Kidney epithelial cell (primary cell): ENCODE measurements around the gene PRMT2. TPM values are rescaled to one million over a fixed set of nuclear protein-coding genes. Genes with fewer than 3 reads are reported as not detected.

Source experiments
- DNase-seq: peaks from one replicate; pipeline ENCODE4 v3.0.0-alpha.2; 2010; ENCODE audit warnings: low read depth
- H3K27me3 ChIP-seq: 2 replicates; pipeline ENCODE4 v1.6.0; 2011; ENCODE audit warnings: low read length; ENCODE audit not compliant: control insufficient read depth, insufficient read depth
- H3K36me3 ChIP-seq: 2 replicates; pipeline ENCODE4 v1.5.1; 2011; ENCODE audit warnings: low read length; ENCODE audit not compliant: control insufficient read depth, insufficient read depth
- H3K4me3 ChIP-seq: 2 replicates; pipeline ENCODE4 v1.5.1; 2011; ENCODE audit warnings: low read depth, mild to moderate bottlenecking, control low read depth, low read length
- total RNA-seq: library from RNA; depleted of rRNA; stranded (reverse); fragments of >200 nt; gene quantifications from 2 replicates; pipeline ENCODE4 v1.2.3, GENCODE V29; 2015
- TF ChIP-seq, protein P1 (sequence below): IDR thresholded peaks from 2 replicates; pipeline ENCODE4 v1.5.1; 2011; ENCODE audit warnings: mild to moderate bottlenecking, moderate library complexity, low read length, control low read depth, inconsistent platforms; ENCODE audit not compliant: insufficient read depth, poor library complexity, severe bottlenecking

PRMT2 gene
- 57.5 and 66.7 TPM in 2 replicates for total RNA-seq

DNA sequence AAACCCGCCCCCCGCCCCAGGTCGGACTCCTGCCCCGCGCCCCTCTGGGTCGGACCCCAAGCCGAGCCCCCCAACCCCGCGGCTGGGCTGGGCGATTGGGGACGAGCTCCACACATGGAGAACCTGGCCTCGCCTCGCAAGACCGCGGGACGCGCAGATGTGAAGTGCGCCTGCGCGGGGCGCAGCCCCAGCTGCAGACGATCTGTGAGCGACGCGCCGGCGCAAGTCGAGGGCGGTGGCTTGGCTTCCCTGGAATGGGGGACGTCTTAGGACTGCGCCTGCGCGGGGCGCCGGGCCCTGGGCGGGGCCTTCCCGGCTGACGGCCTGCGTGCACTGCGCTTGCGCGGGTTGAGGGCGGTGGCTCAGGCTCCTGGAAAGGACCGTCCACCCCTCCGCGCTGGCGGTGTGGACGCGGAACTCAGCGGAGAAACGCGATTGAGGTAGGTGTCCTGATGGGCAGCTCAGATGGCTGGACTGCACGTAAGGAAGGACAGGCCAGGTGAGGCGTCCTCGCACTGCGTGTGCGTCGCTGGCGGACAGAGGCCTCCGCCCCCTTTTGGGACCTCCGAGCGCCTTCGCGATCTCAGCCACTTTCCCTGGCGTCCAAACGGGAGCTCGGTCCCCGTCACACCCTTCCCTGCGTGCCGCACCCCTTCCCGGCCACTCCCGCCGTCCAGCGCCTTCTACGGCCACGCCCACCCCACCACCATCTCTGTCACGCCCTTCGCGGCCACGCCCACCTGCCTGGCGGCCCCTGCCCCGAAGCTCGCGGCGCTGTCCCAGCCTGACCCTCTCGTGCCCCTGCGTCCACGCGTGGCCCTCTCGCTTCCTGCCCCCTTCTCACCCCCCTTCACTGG, at the start of gene PRMT2:
PRMT2 (plus strand) TSS at position 351 of the 857 bp plus-strand sequence. CDS start 1,278 bp downstream, outside the sequence.
- TF ChIP-seq, protein P1, sequence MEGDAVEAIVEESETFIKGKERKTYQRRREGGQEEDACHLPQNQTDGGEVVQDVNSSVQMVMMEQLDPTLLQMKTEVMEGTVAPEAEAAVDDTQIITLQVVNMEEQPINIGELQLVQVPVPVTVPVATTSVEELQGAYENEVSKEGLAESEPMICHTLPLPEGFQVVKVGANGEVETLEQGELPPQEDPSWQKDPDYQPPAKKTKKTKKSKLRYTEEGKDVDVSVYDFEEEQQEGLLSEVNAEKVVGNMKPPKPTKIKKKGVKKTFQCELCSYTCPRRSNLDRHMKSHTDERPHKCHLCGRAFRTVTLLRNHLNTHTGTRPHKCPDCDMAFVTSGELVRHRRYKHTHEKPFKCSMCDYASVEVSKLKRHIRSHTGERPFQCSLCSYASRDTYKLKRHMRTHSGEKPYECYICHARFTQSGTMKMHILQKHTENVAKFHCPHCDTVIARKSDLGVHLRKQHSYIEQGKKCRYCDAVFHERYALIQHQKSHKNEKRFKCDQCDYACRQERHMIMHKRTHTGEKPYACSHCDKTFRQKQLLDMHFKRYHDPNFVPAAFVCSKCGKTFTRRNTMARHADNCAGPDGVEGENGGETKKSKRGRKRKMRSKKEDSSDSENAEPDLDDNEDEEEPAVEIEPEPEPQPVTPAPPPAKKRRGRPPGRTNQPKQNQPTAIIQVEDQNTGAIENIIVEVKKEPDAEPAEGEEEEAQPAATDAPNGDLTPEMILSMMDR = no peak
- Histone ChIP-seq H3K27me3 (no peaks in the 10 kb centered on the region), H3K36me3 (no peaks in the 10 kb centered on the region), H3K4me3 (peak within 1 kb of the TSS; percentile 97)
- DNase-seq = peak; percentile 83

DNA sequence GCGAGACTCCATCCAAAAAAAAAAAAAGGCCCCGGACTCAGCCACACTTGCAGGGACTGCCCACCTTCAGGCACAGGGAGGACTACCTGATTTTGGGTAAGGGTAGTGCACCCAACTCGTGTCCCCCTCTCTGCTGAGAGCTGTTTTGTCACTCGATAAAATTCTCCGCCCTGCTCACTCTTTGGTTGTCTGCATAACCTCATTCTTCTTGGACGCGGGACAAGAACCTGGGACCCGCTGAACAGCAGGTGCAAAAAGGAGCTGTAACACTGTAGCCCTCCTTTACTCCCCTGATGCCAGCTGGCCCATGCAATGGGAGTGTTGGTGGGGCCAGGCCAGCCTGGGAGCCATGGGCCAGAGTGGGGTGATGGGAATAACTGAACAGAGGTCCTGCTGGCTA, 41.2 kb upstream of the PRMT2 start:
- DNase-seq = no peak
- TF ChIP-seq, protein P1 = no peak
- Histone ChIP-seq H3K36me3 (no peaks in the 10 kb centered on the region), H3K4me3 (no peak overlapping the region), H3K27me3 (no peaks in the 10 kb centered on the region)

DNA sequence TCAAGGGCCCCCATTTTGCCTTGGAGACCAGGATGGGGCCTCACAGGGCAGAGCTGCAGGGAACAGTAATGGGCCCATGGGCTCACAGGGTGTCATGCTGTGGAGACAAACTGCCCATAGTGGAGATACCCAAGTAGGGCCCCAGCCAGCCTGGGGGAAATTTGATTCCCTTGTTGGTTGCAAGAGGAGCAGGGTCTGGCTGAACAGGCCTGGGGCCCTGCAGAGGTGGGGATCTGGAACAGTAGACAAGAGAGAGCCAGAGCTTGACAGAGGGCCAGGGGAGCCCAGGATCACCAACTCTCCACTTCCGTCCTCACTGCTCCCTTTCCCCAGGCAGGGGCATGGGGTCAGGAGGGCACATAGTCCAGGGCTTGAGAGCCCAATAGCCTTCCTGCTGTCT, 39.3 kb upstream of the PRMT2 start:
- TF ChIP-seq, protein P1 = no peak

DNA sequence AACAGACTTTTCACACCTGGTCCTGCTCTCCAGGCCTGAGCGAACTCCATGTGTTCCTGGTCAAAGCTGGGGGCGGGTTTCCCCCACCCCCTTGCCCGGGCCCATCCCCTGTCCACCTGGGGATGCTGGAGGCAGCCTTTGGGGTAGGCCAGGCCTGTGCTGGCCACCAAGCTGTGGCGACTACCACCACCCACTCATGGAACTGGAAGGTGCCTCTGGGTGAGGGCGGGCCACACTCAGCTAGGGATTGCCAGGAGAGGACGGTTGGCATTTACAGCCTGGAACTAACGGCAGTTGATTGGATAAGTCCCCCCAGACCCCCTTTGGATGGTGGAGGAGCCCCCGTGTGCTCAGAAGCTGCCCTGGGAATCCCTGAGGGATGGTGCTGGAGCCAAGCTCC, 38.4 kb upstream of the PRMT2 start:
- no peak overlapping the region for H3K4me3 ChIP-seq
- H3K36me3 ChIP-seq = no peaks in the 10 kb centered on the region
- no peak for DNase-seq
- no peaks in the 10 kb centered on the region for H3K27me3 ChIP-seq
- TF ChIP-seq, protein P1 = no peak

More for the DNA sequence above, 39.3 kb upstream of the PRMT2 start:
- no peak for DNase-seq
- Histone ChIP-seq H3K4me3 (no peak overlapping the region), H3K36me3 (no peaks in the 10 kb centered on the region), H3K27me3 (no peaks in the 10 kb centered on the region)

DNA sequence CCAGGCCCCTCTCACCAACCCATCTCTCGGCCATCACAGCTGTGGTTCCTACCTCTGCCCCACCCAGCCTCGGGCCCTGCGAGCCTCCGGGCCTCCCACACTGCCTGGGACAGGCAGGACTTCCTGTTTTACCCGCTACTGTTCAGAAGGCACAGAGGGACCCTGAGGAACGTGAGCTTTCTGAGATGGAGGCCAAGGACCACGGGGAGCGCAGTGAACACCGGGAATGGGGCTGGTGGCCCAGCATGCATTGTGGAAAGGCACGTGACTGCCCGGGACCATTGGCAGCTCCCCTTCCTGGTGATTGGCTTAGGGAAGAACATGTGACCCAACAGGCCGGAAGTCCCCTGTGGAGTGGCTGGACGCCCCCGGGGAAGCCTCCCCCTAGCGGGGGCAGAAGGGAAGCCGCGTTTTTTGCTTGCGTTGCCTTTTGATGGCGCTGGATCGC, 37.6 kb upstream of the PRMT2 start:
- DNase-seq = no peak
- TF ChIP-seq, protein P1 = no peak
- Histone ChIP-seq H3K4me3 (no peak overlapping the region), H3K27me3 (no peaks in the 10 kb centered on the region), H3K36me3 (no peaks in the 10 kb centered on the region)
